Measurements from ENCODE around the gene BGLAP.

BGLAP gene

GRCh38 chr1:156228501-156228900 lies 13.5 kb upstream of the BGLAP start:
- no peak for DNase-seq

GRCh38 chr1:156229809-156230472 lies 12.0 kb upstream of the BGLAP start:
- DNase-seq: no peak

- no peak for DNase-seq
These were observed 11.5 kb upstream of the BGLAP start for GRCh38 chr1:156230473-156230837.

- DNase-seq: no peak
These were observed 9.6 kb upstream of the BGLAP start for GRCh38 chr1:156232201-156232894.

GRCh38 chr1:156233426-156234127 lies 8.4 kb upstream of the BGLAP start:
- no peak for DNase-seq

GRCh38 chr1:156236164-156236563 lies 5.8 kb upstream of the BGLAP start:
- no peak for DNase-seq

- no peak for DNase-seq
These were observed 3.7 kb upstream of the BGLAP start for GRCh38 chr1:156238248-156238647.

- peak in 1 of 2 donors; percentile 18 for DNase-seq
These were observed 623 bp upstream of the BGLAP start for GRCh38 chr1:156241311-156241811.

GRCh38 chr1:156242738-156243137 lies 754 bp downstream of the BGLAP start:
- no peak for DNase-seq

GRCh38 chr1:156244126-156244525 lies 2.1 kb downstream of the BGLAP start:
- DNase-seq: no peak

- no peak for DNase-seq
These were observed 2.7 kb downstream of the BGLAP start for GRCh38 chr1:156244712-156245111.

- DNase-seq: no peak
These were observed 3.7 kb downstream of the BGLAP start for GRCh38 chr1:156245451-156246232.

- DNase-seq: no peak
These were observed 4.3 kb downstream of the BGLAP start for GRCh38 chr1:156246241-156246780.

- DNase-seq: no peak
These were observed 4.9 kb downstream of the BGLAP start for GRCh38 chr1:156246781-156247459.

GRCh38 chr1:156247460-156248322 lies 5.7 kb downstream of the BGLAP start, which contains the start of gene PAQR6:
TSS of gene PAQR6 (minus strand) at chr1:156248056. CDS start at chr1:156246731, 1,325 bp downstream.
- no peak for DNase-seq

- no peak for DNase-seq
These were observed 6.3 kb downstream of the BGLAP start for GRCh38 chr1:156248323-156248683.

GRCh38 chr1:156249593-156249992 lies 7.6 kb downstream of the BGLAP start:
- DNase-seq: no peak

- no peak for DNase-seq
These were observed 9.5 kb downstream of the BGLAP start for GRCh38 chr1:156251527-156251926.

GRCh38 chr1:156253634-156254033 lies 11.7 kb downstream of the BGLAP start:
- no peak for DNase-seq

GRCh38 chr1:156257711-156258110 lies 15.7 kb downstream of the BGLAP start:
- no peak for DNase-seq

- DNase-seq: no peak
These were observed 16.9 kb downstream of the BGLAP start for GRCh38 chr1:156258859-156259258.
